Measurements from ENCODE around the gene PLAGL1.

Gene PLAGL1

DNA sequence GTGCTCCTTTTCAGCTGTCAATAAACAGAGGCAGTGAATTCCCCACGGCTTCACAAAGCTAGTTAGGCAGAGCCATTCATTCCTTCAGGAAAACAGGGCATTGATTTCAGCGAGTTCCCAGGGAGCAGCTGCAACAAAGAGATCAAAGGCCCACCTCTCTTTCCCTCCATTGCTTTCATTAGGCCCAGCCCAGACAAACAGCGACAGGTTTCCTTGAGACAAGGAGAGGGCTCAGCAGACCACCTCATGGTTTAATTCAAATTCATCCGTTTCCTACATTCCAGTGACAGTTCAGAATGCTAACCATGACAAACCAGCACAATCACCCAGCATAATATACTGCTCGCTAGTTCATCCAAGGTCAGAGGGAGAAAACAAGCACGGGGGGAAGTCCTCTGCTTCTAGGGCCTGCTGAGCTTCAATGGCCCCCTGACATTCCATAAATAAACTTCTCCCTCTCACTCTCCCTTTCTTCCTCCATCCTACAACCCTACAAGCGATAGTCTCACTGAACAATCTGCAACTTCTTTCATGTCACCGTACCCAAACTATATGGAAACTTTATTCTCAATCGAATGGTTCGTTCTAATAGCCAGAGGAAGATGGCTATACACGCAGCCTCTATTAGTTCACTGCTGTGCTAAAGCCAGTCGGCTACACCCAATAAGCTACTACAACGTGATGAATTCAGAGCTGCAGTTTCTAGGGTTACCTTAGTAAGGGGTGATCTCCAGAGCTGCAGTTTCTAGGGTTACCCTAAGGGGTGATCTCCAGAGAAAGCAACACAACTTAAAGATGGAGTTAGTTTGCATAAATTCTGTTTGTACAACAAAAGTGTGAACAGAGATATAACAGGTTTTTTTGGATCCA is 34.7 kb downstream of the PLAGL1 start:
- Histone ChIP-seq H3K9me3 (ENCODE audit: control insufficient read depth, low read length) (no peaks in the 10 kb centered on the region), H3K9ac (ENCODE audit: low read length) (no peak overlapping the region), H3K4me1 (ENCODE audit: control insufficient read depth, insufficient read depth, low read length) (no peaks in the 10 kb centered on the region), H3K27me3 (ENCODE audit: control insufficient read depth, insufficient read depth, low read length) (no peaks in the 10 kb centered on the region), H3K36me3 (ENCODE audit: control insufficient read depth, insufficient read depth, low read length) (no peaks in the 10 kb centered on the region), H3K4me3 (ENCODE audit: low read length) (no peak overlapping the region)

DNA sequence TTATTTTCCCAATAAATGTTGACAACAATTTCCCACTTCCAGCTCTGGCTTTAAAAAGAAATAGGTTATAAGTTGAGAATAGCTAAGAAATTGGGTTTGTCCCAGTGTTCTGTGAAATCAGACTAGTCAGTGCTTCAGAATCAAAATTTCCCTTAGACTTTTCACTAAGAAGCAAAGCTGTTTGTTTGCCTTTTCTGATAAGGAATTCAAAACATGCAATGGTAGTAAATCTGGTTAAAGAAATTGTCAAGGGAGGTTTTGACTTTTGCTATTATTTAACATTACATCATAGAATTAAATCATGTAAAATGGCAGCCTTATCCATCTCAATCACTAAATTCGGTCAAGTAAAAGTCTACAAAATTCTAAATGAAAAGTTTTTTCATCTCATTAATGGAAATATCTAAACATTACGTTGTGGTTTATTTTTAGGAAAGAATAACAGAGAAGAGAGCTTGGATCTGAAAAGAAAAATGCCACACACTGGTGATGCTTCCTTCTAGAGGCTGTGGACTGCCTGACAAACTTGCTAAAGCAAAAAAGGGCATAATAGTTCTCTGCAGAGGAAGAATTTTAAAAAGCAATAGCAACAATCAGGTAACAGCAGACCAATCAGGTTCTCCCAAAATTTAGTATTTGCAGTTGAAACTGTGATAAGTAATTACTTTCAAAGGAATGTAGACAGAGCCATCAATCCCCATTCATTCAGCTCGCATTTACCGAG is 36.4 kb downstream of the PLAGL1 start:
- Histone ChIP-seq H3K36me3 (ENCODE audit: control insufficient read depth, insufficient read depth, low read length) (no peaks in the 10 kb centered on the region), H3K4me3 (ENCODE audit: low read length) (no peak overlapping the region), H3K9me3 (ENCODE audit: control insufficient read depth, low read length) (no peaks in the 10 kb centered on the region), H3K9ac (ENCODE audit: low read length) (no peak overlapping the region), H3K4me1 (ENCODE audit: control insufficient read depth, insufficient read depth, low read length) (no peaks in the 10 kb centered on the region), H3K27me3 (ENCODE audit: control insufficient read depth, insufficient read depth, low read length) (no peaks in the 10 kb centered on the region)

DNA sequence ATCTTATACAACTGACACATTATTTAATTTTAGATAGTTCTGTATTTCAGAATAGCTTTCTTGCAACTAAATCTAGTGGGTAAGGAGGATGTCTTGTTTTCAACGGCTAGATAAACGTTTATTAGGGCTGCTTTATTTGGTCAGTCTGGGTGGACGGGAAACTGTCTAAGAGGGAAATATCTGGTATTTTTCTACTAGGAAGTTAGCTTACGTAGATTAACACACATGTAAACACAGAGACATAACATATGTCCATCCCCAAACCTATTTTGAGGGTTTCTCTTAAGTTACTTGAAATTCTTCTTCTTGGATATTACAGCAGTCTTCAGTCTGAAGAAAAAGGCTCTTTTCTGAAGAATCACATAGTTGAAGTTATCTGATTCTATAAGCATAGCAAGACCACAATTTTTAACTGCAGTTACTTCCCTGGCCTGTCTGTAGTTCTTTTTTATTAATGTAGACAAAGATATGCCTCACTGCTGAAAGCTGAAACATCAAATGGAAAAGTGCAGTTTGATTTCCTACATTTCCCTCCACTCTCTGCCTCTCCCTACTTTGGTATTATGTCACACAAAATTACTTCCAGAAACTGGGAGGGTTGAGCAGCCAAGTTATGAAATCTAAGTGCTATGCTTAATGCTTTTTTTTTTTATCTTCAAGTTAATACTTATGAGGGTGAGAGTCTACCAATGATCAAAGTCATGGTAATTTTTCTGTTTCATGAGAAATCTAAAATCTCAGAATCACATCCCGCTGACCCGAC is 37.4 kb downstream of the PLAGL1 start:
- Histone ChIP-seq H3K4me1 (ENCODE audit: control insufficient read depth, insufficient read depth, low read length) (peaks cover 5% of the 10 kb centered on the region), H3K27me3 (ENCODE audit: control insufficient read depth, insufficient read depth, low read length) (no peaks in the 10 kb centered on the region), H3K9me3 (ENCODE audit: control insufficient read depth, low read length) (no peaks in the 10 kb centered on the region), H3K9ac (ENCODE audit: low read length) (no peak overlapping the region), H3K4me3 (ENCODE audit: low read length) (no peak overlapping the region), H3K36me3 (ENCODE audit: control insufficient read depth, insufficient read depth, low read length) (no peaks in the 10 kb centered on the region)

DNA sequence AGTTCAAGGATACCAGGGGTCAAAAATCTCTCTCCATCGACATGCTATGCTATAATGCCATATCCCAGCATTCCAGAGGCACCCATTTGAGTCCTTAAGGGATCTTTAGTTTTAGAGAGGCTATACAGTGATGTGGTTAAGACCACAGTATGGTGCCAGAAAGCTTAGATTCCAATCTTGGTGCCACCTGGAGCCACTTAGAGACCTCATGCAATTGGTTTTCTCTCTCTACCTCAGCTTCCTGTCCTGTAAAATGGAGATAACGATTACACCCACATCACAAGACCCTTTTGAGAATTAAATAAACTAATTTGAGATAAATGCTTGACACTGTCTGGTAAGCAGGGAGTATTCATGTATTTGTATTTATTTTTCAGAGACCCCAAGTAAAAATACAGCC is 39.0 kb downstream of the PLAGL1 start:
- Histone ChIP-seq H3K4me3 (ENCODE audit: low read length) (no peak overlapping the region), H3K9me3 (ENCODE audit: control insufficient read depth, low read length) (no peaks in the 10 kb centered on the region), H3K9ac (ENCODE audit: low read length) (no peak overlapping the region), H3K36me3 (ENCODE audit: control insufficient read depth, insufficient read depth, low read length) (no peaks in the 10 kb centered on the region), H3K4me1 (ENCODE audit: control insufficient read depth, insufficient read depth, low read length) (peaks cover 12% of the 10 kb centered on the region), H3K27me3 (ENCODE audit: control insufficient read depth, insufficient read depth, low read length) (no peaks in the 10 kb centered on the region)

DNA sequence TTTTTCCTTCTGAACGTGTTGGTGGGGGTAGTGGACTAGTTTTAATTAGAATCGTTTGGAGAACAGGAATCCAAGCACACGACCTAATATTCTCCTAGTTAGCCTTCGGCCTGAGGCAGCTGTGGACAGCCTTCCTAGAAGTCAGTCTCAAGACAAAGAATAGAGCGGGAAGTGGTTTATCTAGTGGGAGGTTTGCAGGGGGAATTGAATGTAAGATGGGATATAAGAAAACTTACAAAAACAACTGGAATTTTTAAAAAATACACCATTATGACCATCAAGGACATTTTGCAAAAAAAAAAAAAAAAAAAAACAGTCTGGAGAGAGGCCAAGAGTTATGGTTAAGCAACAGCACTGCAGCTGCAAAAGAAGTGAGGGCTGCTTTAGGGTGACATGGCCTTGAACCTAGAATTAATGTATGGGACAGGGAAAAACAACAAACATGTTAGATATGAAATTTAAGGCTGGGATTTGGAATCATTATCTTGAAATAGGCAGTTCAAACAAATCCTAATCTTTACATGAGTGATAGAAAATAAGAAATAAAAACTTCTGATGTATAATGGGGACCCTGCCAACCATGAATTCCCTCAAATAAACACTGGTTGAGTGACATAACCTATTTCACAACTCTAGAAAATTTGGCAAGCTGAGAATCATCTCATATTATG is 40.2 kb downstream of the PLAGL1 start:
- Histone ChIP-seq H3K4me1 (ENCODE audit: control insufficient read depth, insufficient read depth, low read length) (peaks cover 12% of the 10 kb centered on the region), H3K36me3 (ENCODE audit: control insufficient read depth, insufficient read depth, low read length) (no peaks in the 10 kb centered on the region), H3K4me3 (ENCODE audit: low read length) (no peak overlapping the region), H3K9ac (ENCODE audit: low read length) (no peak overlapping the region), H3K9me3 (ENCODE audit: control insufficient read depth, low read length) (no peaks in the 10 kb centered on the region), H3K27me3 (ENCODE audit: control insufficient read depth, insufficient read depth, low read length) (no peaks in the 10 kb centered on the region)

DNA sequence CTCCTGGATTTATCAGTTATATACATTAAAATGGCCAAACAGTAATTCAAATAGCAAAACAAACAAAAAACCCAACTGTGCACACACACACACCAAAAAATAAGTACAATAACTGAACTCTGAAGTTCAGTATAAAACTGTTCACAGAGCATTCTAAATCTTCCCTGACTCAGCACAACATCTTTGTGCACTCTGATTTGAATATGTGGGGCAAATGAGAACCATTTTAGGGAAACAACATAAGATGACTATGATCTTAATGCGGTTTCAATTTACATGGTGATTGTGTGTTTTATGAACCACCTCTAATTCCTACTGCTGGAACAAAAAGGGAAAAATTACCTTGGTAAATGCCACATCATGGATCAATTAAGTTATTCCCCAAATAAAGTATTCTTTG is 41.7 kb downstream of the PLAGL1 start:
- no peaks in the 10 kb centered on the region for H3K9me3 ChIP-seq (ENCODE audit: control insufficient read depth, low read length)
- H3K36me3 ChIP-seq (ENCODE audit: control insufficient read depth, insufficient read depth, low read length) = no peaks in the 10 kb centered on the region
- H3K9ac ChIP-seq (ENCODE audit: low read length) = no peak overlapping the region
- no peak overlapping the region for H3K4me3 ChIP-seq (ENCODE audit: low read length)
- H3K27me3 ChIP-seq (ENCODE audit: control insufficient read depth, insufficient read depth, low read length) = no peaks in the 10 kb centered on the region
- H3K4me1 ChIP-seq (ENCODE audit: control insufficient read depth, insufficient read depth, low read length) = peaks cover 12% of the 10 kb centered on the region

DNA sequence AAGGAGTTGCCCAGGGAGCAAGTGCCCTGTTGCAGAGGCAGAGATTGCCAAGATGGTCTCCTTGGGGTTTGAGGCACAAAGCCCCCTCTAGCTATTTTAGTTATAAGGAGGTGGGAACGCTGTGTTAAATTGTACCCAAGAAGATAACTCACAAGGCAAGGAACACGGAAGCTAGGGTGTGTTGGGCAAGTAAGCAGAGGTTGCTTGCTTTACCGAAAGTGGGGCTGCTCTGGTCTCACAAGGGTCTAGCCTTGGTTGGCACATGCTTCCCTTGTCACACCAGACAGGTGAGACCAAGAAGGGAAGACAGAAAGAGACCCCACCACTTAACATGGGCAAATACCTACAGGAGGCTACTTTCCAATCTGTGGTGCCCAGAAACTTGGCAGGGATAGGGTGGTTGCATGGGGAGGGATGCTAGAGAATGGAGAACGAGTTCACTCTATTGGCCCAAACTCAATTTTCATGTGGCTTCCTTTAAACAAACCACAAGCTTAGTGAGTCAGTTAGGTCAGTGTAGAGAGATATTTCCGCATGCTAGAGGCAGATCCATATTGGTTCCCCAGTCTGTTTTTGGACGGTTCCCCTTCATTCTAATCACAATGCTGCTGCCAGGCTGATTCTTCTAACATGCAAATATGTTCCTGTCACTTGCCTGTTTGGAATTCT is 42.4 kb downstream of the PLAGL1 start:
- no peak overlapping the region for H3K4me3 ChIP-seq (ENCODE audit: low read length)
- no peaks in the 10 kb centered on the region for H3K9me3 ChIP-seq (ENCODE audit: control insufficient read depth, low read length)
- no peaks in the 10 kb centered on the region for H3K36me3 ChIP-seq (ENCODE audit: control insufficient read depth, insufficient read depth, low read length)
- H3K4me1 ChIP-seq (ENCODE audit: control insufficient read depth, insufficient read depth, low read length) = peaks cover 12% of the 10 kb centered on the region
- no peak overlapping the region for H3K9ac ChIP-seq (ENCODE audit: low read length)
- no peaks in the 10 kb centered on the region for H3K27me3 ChIP-seq (ENCODE audit: control insufficient read depth, insufficient read depth, low read length)

DNA sequence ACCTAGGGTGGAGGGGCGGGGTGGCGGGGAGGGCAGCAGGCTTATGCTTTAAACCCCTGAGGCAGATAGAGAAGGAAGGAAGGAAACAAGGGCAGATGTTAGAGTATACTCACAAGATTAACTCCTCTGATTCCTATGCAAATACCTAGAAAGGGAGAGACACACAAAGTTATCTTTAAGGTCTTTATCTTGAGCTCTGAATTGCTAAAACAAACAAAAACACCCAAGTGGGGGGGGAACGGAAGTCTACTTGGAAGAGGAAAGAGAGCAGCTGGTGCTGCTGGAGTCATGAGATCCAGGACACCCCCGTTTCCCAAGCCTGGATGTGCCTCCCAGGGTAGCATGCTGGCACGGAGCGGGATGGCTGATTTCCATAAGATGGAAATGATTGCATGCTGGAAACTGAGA is 43.4 kb downstream of the PLAGL1 start:
- Histone ChIP-seq H3K4me3 (ENCODE audit: low read length) (no peak overlapping the region), H3K27me3 (ENCODE audit: control insufficient read depth, insufficient read depth, low read length) (no peaks in the 10 kb centered on the region), H3K36me3 (ENCODE audit: control insufficient read depth, insufficient read depth, low read length) (no peaks in the 10 kb centered on the region), H3K4me1 (ENCODE audit: control insufficient read depth, insufficient read depth, low read length) (peaks cover 12% of the 10 kb centered on the region), H3K9ac (ENCODE audit: low read length) (no peak overlapping the region), H3K9me3 (ENCODE audit: control insufficient read depth, low read length) (no peaks in the 10 kb centered on the region)

DNA sequence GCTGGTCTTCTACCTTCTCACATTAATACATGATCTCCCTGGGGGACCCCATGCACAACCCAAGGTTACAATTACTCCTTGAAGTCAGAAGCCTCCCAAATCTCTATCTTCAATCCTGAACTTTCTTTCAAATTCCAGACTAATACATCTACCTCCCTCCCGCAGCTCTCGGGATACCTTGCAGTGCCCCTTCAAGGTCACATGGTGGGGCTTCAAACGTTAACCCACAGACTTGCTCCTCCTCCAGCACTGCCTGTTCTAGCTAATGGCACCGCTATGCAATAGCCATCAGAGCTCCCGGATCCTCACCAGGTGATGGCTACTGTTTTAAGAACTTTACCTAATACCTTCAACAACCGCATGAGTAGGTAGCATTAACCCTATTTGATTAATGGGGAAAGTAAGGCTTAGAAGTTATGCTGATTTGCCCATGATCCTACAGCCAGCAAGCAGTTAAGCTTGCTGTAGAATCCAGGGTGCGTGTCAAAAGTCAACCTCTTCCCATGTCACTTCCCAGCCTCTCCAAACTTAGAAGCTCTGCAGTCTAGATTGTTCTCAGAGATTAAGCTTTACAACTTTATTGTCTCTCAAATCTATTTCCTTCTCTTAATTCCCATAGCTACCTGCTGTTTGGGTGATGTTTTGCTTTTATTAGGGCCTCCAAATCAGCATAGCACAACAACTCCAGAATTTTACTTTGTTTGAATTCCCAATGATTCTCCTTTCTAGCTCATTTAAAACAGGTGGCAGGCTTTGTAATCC is 44.7 kb downstream of the PLAGL1 start:
- Histone ChIP-seq H3K36me3 (ENCODE audit: control insufficient read depth, insufficient read depth, low read length) (no peaks in the 10 kb centered on the region), H3K4me1 (ENCODE audit: control insufficient read depth, insufficient read depth, low read length) (peaks cover 12% of the 10 kb centered on the region), H3K9me3 (ENCODE audit: control insufficient read depth, low read length) (no peaks in the 10 kb centered on the region), H3K4me3 (ENCODE audit: low read length) (no peak overlapping the region), H3K9ac (ENCODE audit: low read length) (no peak overlapping the region), H3K27me3 (ENCODE audit: control insufficient read depth, insufficient read depth, low read length) (no peaks in the 10 kb centered on the region)

DNA sequence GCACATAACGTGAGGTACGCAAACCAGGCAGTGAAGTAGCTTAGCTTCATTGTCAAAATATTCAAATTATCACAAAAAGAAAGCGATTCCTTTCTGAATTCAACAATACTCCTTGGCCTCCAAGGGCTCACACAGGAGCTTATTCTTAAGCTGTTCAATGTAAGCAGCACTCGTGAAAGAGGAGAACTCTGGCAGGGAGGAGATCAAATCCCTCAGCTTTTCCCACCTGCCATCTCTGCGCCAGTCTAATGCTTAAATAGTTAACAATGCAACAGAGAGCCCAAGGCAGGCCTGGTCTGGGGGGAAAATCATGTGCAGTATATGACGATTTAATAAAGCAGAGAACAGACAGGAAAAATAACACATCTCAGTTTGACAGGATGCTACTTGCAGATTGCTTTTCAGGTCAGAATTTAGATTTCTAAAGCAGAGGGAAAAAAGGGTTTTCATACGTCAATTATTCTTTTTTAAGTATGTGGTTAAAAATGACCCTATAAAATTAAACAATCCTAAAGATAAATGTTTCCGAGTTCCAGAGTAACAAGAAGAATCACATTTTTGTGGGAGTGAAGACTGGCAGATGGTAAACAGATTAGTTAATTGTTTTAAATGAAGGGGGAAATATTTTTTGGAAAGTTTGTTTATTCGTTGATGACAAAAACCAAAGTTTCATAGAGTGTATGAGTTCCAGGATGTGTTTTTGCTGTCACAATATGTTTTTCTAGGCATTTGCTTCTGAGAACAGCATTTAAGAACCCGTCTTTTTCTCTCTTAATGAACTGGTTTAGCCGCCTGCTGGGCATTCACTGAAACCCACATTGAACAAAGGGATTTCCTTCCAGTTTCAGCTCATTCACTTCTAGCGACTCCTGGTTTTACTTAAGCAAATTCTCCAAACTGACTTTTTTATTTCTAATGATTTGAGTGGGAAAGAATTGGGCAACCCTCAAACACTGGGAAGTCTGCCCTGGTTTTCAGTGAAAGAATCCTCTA is 45.9 kb downstream of the PLAGL1 start:
- Histone ChIP-seq H3K4me3 (ENCODE audit: low read length) (no peak overlapping the region), H3K4me1 (ENCODE audit: control insufficient read depth, insufficient read depth, low read length) (peaks cover 12% of the 10 kb centered on the region), H3K9ac (ENCODE audit: low read length) (no peak overlapping the region), H3K27me3 (ENCODE audit: control insufficient read depth, insufficient read depth, low read length) (no peaks in the 10 kb centered on the region), H3K36me3 (ENCODE audit: control insufficient read depth, insufficient read depth, low read length) (no peaks in the 10 kb centered on the region), H3K9me3 (ENCODE audit: control insufficient read depth, low read length) (no peaks in the 10 kb centered on the region)

Data from mucosa of stomach (tissue), 1 donor.